Uterus (tissue), 2 donors: ENCODE measurements around the gene NOS1AP.

Source experiments
- CTCF ChIP-seq, 4 experiments: fragments of 200-600 bp in 2 of 4; fragments of 450-650 bp in 2 of 4; sonication (generic) in 2 of 4; IDR thresholded peaks; one replicate each; pipeline ENCODE4 v1.5.1; 2016 to 2019; ENCODE audit warnings: antibody characterized with exemption in 4 of 4, mild to moderate bottlenecking in 2 of 4, moderate library complexity in 1 of 4
- POLR2A ChIP-seq, 2 donors: fragments of 450-650 bp; IDR thresholded peaks; one replicate each; pipeline ENCODE4 v1.6.1; 2016; ENCODE audit warnings: antibody characterized with exemption in 2 of 2, mild to moderate bottlenecking in 1 of 2, moderate library complexity in 1 of 2

GRCh38 chr1:162366149-162366548, 296.7 kb downstream of the NOS1AP start:
- TF ChIP-seq CTCF (IDR thresholded peaks at IDR 0.05) (no peak), POLR2A (IDR thresholded peaks at IDR 0.05) (no peak)
